DND-41 (cell line): ENCODE results near the gene GPR107.

Source experiments
- CTCF ChIP-seq: IDR thresholded peaks from 2 replicates; pipeline ENCODE4 v1.5.1; 2012; ENCODE audit warnings: borderline replicate concordance, low read length, moderate library complexity, mild to moderate bottlenecking; ENCODE audit not compliant: poor library complexity, severe bottlenecking; ENCODE audit errors: extremely low read depth
- EZH2 ChIP-seq: IDR thresholded peaks from 3 replicates; pipeline ENCODE4 v1.6.1; 2012; ENCODE audit warnings: borderline replicate concordance, low read depth, mild to moderate bottlenecking, moderate library complexity, low read length, inconsistent platforms; ENCODE audit not compliant: severe bottlenecking

GRCh38 chr9:130155647-130156046, 101.9 kb downstream of the GPR107 start:
- TF ChIP-seq EZH2 = no peak
- TF ChIP-seq CTCF = no peak
